IMR-90 (cell line): ENCODE results near the gene ALK. TPM values are rescaled to one million over a fixed set of nuclear protein-coding genes. Genes with fewer than 3 reads are reported as not detected.

Experiments used
- ATAC-seq: fragments of 200-7000 bp; cut with Tn5 transposase; 2 replicates; pipeline ENCODE4 v1.9.1; 2020; ENCODE audit warnings: low read depth, mild to moderate bottlenecking, moderate library complexity
- BruUV-seq: library from RNA; stranded (reverse); fragments of 400-500 nt; replicated peaks from 2 replicates; lab custom pipeline; 2021; lab: Mats Ljungman, UMichigan
- CTCF ChIA-PET: fragments of 300-600 bp; formaldehyde crosslinking; extraction: SDS; loops from one replicate; lab custom pipeline; 2021; ENCODE audit warnings: antibody characterized with exemption; lab: Yijun Ruan, JAX
- POLR2A ChIA-PET: fragments of 300-600 bp; sonication (Branson Sonifier 250); formaldehyde crosslinking; loops from one replicate; lab custom pipeline; 2022; ENCODE audit warnings: antibody characterized with exemption; ENCODE audit not compliant: unreplicated experiment; lab: Charles Lee
- DNase-seq: peaks from one replicate; pipeline ENCODE4 v3.0.0; 2013
- H2AFZ ChIP-seq: replicated peaks from 2 replicates; pipeline ENCODE3; 2013; ENCODE audit warnings: low read length, mild to moderate bottlenecking; ENCODE audit not compliant: poor library complexity
- H2AK5ac ChIP-seq: 2 replicates; pipeline ENCODE4 v1.6.1; 2013; ENCODE audit warnings: low read depth, low read length, inconsistent platforms
- H2AK9ac ChIP-seq: replicated peaks from 2 replicates; pipeline ENCODE3; 2013; ENCODE audit warnings: mild to moderate bottlenecking, low read depth, low read length, moderate library complexity; ENCODE audit not compliant: poor library complexity
- H2BK120ac ChIP-seq: 2 replicates; pipeline ENCODE4 v1.6.1; 2013; ENCODE audit warnings: low read depth, low read length, inconsistent platforms
- H2BK15ac ChIP-seq: 3 replicates; pipeline ENCODE4 v1.6.1; 2013; ENCODE audit warnings: low read depth, low read length, inconsistent platforms
- H2BK20ac ChIP-seq: 2 replicates; pipeline ENCODE4 v1.6.1; 2013; ENCODE audit warnings: low read depth, mild to moderate bottlenecking, inconsistent platforms, low read length, moderate library complexity
- H2BK5ac ChIP-seq: 2 replicates; pipeline ENCODE4 v1.6.1; 2013; ENCODE audit warnings: mild to moderate bottlenecking, low read depth, low read length, inconsistent platforms; ENCODE audit not compliant: poor library complexity, severe bottlenecking
- H3K14ac ChIP-seq: replicated peaks from 2 replicates; pipeline ENCODE4 v1.6.1; 2013; ENCODE audit warnings: low read depth, low read length, inconsistent platforms
- H3K18ac ChIP-seq: 2 replicates; pipeline ENCODE4 v1.6.1; 2013; ENCODE audit warnings: low read depth, low read length, control low read depth
- H3K23ac ChIP-seq: 2 replicates; pipeline ENCODE4 v1.6.1; 2013; ENCODE audit warnings: low read depth, low read length, inconsistent platforms
- H3K27ac ChIP-seq: 2 replicates; pipeline ENCODE4 v1.5.1; 2013; ENCODE audit warnings: mild to moderate bottlenecking, control low read depth, low read length; ENCODE audit not compliant: insufficient read depth
- H3K27me3 ChIP-seq: 2 replicates; pipeline ENCODE4 v1.6.1; 2013; ENCODE audit warnings: low read length; ENCODE audit not compliant: control insufficient read depth, insufficient read depth
- H3K36me3 ChIP-seq: 2 replicates; pipeline ENCODE4 v1.6.1; 2013; ENCODE audit warnings: low read length, mixed read lengths; ENCODE audit not compliant: control insufficient read depth, insufficient read depth
- H3K4ac ChIP-seq: 2 replicates; pipeline ENCODE4 v1.6.1; 2013; ENCODE audit warnings: low read depth, low read length, inconsistent platforms
- H3K4me1 ChIP-seq: 2 replicates; pipeline ENCODE4 v1.6.1; 2013; ENCODE audit warnings: low read length, mixed read lengths; ENCODE audit not compliant: control insufficient read depth, insufficient read depth
- H3K4me2 ChIP-seq: 2 replicates; pipeline ENCODE4 v1.6.1; 2013; ENCODE audit warnings: low read depth, mild to moderate bottlenecking, control low read depth, low read length, moderate library complexity
- H3K4me3 ChIP-seq: 2 replicates; pipeline ENCODE4 v1.5.1; 2013; ENCODE audit warnings: low read depth, mild to moderate bottlenecking, control low read depth, low read length, moderate library complexity; ENCODE audit not compliant: insufficient read depth
- H3K56ac ChIP-seq: 2 replicates; pipeline ENCODE4 v1.6.1; 2013; ENCODE audit warnings: low read length, inconsistent platforms; ENCODE audit not compliant: insufficient read depth; ENCODE audit errors: extremely low read depth
- H3K79me1 ChIP-seq, 2 experiments: 2 replicates each; pipeline ENCODE4 v1.6.1; 2013; ENCODE audit warnings: low read length in 2 of 2, inconsistent platforms in 1 of 2, low read depth in 1 of 2
- H3K9ac ChIP-seq: 2 replicates; pipeline ENCODE4 v1.6.1; 2013; ENCODE audit warnings: low read depth, low read length, control low read depth
- H3K9me1 ChIP-seq: 2 replicates; pipeline ENCODE4 v1.6.1; 2013; ENCODE audit warnings: low read length, inconsistent platforms; ENCODE audit not compliant: insufficient read depth
- H3K9me3 ChIP-seq: 2 replicates; pipeline ENCODE4 v1.6.1; 2013; ENCODE audit warnings: low read length; ENCODE audit not compliant: control insufficient read depth, insufficient read depth
- H4K20me1 ChIP-seq: 2 replicates; pipeline ENCODE4 v1.6.1; 2013; ENCODE audit warnings: low read length, inconsistent platforms; ENCODE audit not compliant: insufficient read depth
- H4K5ac ChIP-seq: 2 replicates; pipeline ENCODE4 v1.6.1; 2013; ENCODE audit warnings: mild to moderate bottlenecking, low read depth, low read length, control low read depth
- H4K8ac ChIP-seq, 2 experiments: 2 replicates each; pipeline ENCODE4 v1.6.1; 2013; ENCODE audit warnings: low read depth in 2 of 2, low read length in 2 of 2, control low read depth in 1 of 2, inconsistent platforms in 1 of 2
- H4K91ac ChIP-seq: 2 replicates; pipeline ENCODE4 v1.6.1; 2013; ENCODE audit warnings: low read depth, low read length, inconsistent platforms; ENCODE audit not compliant: insufficient read depth
- CEBPB ChIP-seq: IDR thresholded peaks from 2 replicates; pipeline ENCODE4 v1.6.1; 2012; ENCODE audit warnings: low read depth, low read length, improper control_type of control experiment
- MAZ ChIP-seq: IDR thresholded peaks from 2 replicates; pipeline ENCODE4 v1.6.1; 2012; ENCODE audit warnings: low read depth, mild to moderate bottlenecking, low read length, improper control_type of control experiment, moderate library complexity, borderline replicate concordance
- MXI1 ChIP-seq: IDR thresholded peaks from 2 replicates; pipeline ENCODE4 v1.6.1; 2012; ENCODE audit warnings: low read depth, mild to moderate bottlenecking, low read length, moderate library complexity, borderline replicate concordance
- WGBS, 2 experiments: methylation state at CpG; one replicate each; pipeline versions ENCODE4 v1.1.5 to v1.1.7; 2013; ENCODE audit warnings: missing lambda C conversion rate in 2 of 2; ENCODE audit not compliant: insufficient read length in 1 of 2; ENCODE audit errors: extremely low coverage in 2 of 2; 5-methylcytosine and 5-hydroxymethylcytosine counted together
- dilution Hi-C: fragments of 300-500 bp; cut with HindIII; formaldehyde crosslinking; loops from one replicate; pipeline ENCODE4 v1.14.3; 2018; ENCODE audit warnings: low sequenced_read_pairs; ENCODE audit not compliant: unreplicated experiment
- in situ Hi-C: fragments of 300-500 bp; cut with MboI; formaldehyde crosslinking; loops from 3 replicates; pipeline ENCODE4 v1.14.3; 2019; ENCODE audit warnings: low sequenced_read_pairs, inconsistent platforms, mixed read lengths
- intact Hi-C: fragments of 100-400 bp; cut with micrococcal nuclease; formaldehyde crosslinking; loops from 2 replicates; pipeline ENCODE4 v1.10.0; 2022
- polyA plus RNA-seq, 3 experiments: library from polyadenylated mRNA; depleted of rRNA; stranded (reverse); fragments of >200 nt; gene quantifications; 2 replicates each; pipeline ENCODE4 v1.2.3, GENCODE V29; 2012; ENCODE audit warnings: low replicate concordance in 1 of 3
- total RNA-seq: library from RNA; depleted of rRNA; stranded (reverse); fragments of >200 nt; gene quantifications from 2 replicates; pipeline ENCODE4 v1.2.3, GENCODE V29; 2012

The ALK gene
- total and polyA plus RNA-seq, 2 of the 4 experiments (the other 2 are of a cell fraction) = not detected

DNA sequence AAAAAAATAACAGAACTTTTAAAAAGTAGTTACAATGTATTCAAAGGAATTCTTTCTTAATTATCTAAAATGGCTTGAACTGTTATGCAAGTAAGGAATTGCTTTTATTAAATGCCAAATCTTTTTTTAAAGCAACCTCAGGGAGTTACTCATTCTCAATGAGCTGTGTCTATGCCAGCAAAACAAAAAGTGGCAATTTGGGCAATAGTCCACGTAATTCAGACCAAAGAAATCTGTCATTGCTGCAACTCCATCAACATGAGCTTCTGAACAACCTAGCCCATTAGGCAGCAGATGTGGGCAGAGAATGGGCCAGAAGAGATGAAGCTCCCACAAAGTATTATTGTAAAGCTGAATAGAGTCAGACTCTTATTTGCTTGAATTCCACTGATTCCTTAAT lies 118.4 kb downstream of the ALK start:
- Histone ChIP-seq H3K18ac (no peak overlapping the region), H3K4ac (no peak overlapping the region), H3K27ac (no peak overlapping the region), H3K9me3 (0 out of 2 replicates have a peak, but pooled peaks cover 1% of the 10 kb centered on the region), H3K4me2 (no peak overlapping the region), H3K27me3 (peaks cover 2% of the 10 kb centered on the region), H3K4me3 (no peak overlapping the region), H3K79me1 (no peaks in the 10 kb centered on the region), H3K36me3 (no peaks in the 10 kb centered on the region), H4K20me1 (no peaks in the 10 kb centered on the region), H4K91ac (no peak overlapping the region), H3K4me1 (no peaks in the 10 kb centered on the region), H3K9ac (no peak overlapping the region), H2BK120ac (no peak overlapping the region), H4K8ac (no peak overlapping the region), H3K23ac (no peak overlapping the region), H3K56ac (no peak overlapping the region), H2AFZ (no peak overlapping the region), H3K9me1 (no peaks in the 10 kb centered on the region; the same call in 1 of the 2 replicates), H4K5ac (no peak overlapping the region), H2BK5ac (no peak overlapping the region), H2AK5ac (no peak overlapping the region), H2BK15ac (no peak overlapping the region), H2AK9ac (no peak overlapping the region), H3K14ac (no peak overlapping the region), H2BK20ac (no peak overlapping the region)
- in situ Hi-C loops = no loop called here
- ChIA-PET POLR2A (no interaction called here), CTCF (no interaction called here)
- TF ChIP-seq CEBPB = no peak
- no peak for TF ChIP-seq MXI1
- no peak for TF ChIP-seq MAZ
- no TSS peak for BruUV-seq
- intact Hi-C loops = no loop called here
- ATAC-seq (no peak), DNase-seq (no peak)
- dilution Hi-C loops = no loop called here
- no CpG with 5 or more reads among the region's 1 CpG for WGBS, 2 experiments
